Endothelial cell of umbilical vein (primary cell): Measurements from ENCODE around the gene LY6G6C. TPM values are rescaled to one million over a fixed set of nuclear protein-coding genes. Genes with fewer than 3 reads are reported as not detected.

Experiments
- BruUV-seq: library from RNA; stranded (reverse); fragments of 400-500 nt; replicated peaks from 2 replicates; lab custom pipeline; 2021; lab: Mats Ljungman, UMichigan
- CTCF ChIA-PET: fragments of 300-600, 350-600 bp; sonication (Branson Sonifier 250); formaldehyde crosslinking; loops from one replicate; lab custom pipeline; 2021; ENCODE audit warnings: antibody characterized with exemption, inconsistent platforms; lab: Charles Lee
- POLR2A ChIA-PET: fragments of 300-600, 350-600 bp; sonication (Branson Sonifier 250); formaldehyde crosslinking; loops from one replicate; lab custom pipeline; 2021; ENCODE audit warnings: antibody characterized with exemption, inconsistent platforms; lab: Charles Lee
- DNase-seq: peaks from one replicate; pipeline ENCODE4 v3.0.0-alpha.2; 2011; ENCODE audit warnings: low read depth, low spot score
- FAIRE-seq: peaks from 2 replicates; lab custom pipeline; 2011; peaks lifted over from hg19 to GRCh38; lab: Jason Lieb, UNC
- H2AFZ ChIP-seq: 2 replicates; pipeline ENCODE4 v1.6.0; 2012; ENCODE audit warnings: low read depth, low read length, control low read depth, inconsistent platforms
- H3K27ac ChIP-seq: 2 replicates; pipeline ENCODE4 v1.5.1; 2011; ENCODE audit warnings: low read depth, mild to moderate bottlenecking, control low read depth, low read length, moderate library complexity; ENCODE audit not compliant: insufficient read depth
- H3K27me3 ChIP-seq, 2 experiments: 2 replicates each; pipeline versions ENCODE4 v1.6.0 to v1.6.1; 2011; ENCODE audit warnings: low read length in 2 of 2, mixed read lengths in 1 of 2; ENCODE audit not compliant: control insufficient read depth in 2 of 2, insufficient read depth in 2 of 2
- H3K36me3 ChIP-seq, 2 experiments: 2 replicates in 1 of 2; 3 replicates in 1 of 2; pipeline ENCODE4 v1.5.1; 2011; ENCODE audit warnings: low read length in 2 of 2, mild to moderate bottlenecking in 1 of 2, moderate library complexity in 1 of 2; ENCODE audit not compliant: control insufficient read depth in 2 of 2, insufficient read depth in 2 of 2; ENCODE audit errors: extremely low read depth in 1 of 2
- H3K4me1 ChIP-seq: 3 replicates; pipeline ENCODE4 v1.5.1; 2011; ENCODE audit warnings: mild to moderate bottlenecking, low read length; ENCODE audit not compliant: control insufficient read depth, insufficient read depth; ENCODE audit errors: extremely low read depth
- H3K4me2 ChIP-seq: 2 replicates; pipeline ENCODE4 v1.6.1; 2011; ENCODE audit warnings: low read length, control low read depth, mixed read lengths; ENCODE audit not compliant: insufficient read depth
- H3K4me3 ChIP-seq, 3 experiments: fragments of 200-600 bp in 1 of 3; sonication (generic), shearing (Covaris generic) in 1 of 3; replicated peaks in 1 of 3; 2 replicates each; pipeline ENCODE4 v1.5.1; 2011 to 2016; ENCODE audit warnings: control low read depth in 3 of 3, low read length in 3 of 3, mild to moderate bottlenecking in 2 of 3, inconsistent platforms in 1 of 3, low read depth in 1 of 3, moderate library complexity in 1 of 3; ENCODE audit not compliant: insufficient read depth in 1 of 3
- H3K79me2 ChIP-seq: 2 replicates; pipeline ENCODE4 v1.6.0; 2012; ENCODE audit warnings: low read length, inconsistent platforms; ENCODE audit not compliant: control insufficient read depth, insufficient read depth
- H3K9ac ChIP-seq: replicated peaks from 2 replicates; pipeline ENCODE3; 2011; ENCODE audit warnings: low read length, control low read depth; ENCODE audit not compliant: insufficient read depth; ENCODE audit errors: extremely low read depth
- H3K9me1 ChIP-seq: replicated peaks from 3 replicates; pipeline ENCODE4 v1.6.0; 2011; ENCODE audit warnings: mild to moderate bottlenecking, low read length; ENCODE audit not compliant: control insufficient read depth, insufficient read depth; ENCODE audit errors: extremely low read depth
- H3K9me3 ChIP-seq: replicated peaks from 2 replicates; pipeline ENCODE4 v1.5.1; 2012; ENCODE audit warnings: low read length, inconsistent platforms; ENCODE audit not compliant: control insufficient read depth, insufficient read depth
- H4K20me1 ChIP-seq: replicated peaks from 2 replicates; pipeline ENCODE3; 2011; ENCODE audit warnings: mild to moderate bottlenecking, low read length; ENCODE audit not compliant: control insufficient read depth, insufficient read depth; ENCODE audit errors: extremely low read depth
- FOS ChIP-seq: IDR thresholded peaks from 2 replicates; pipeline ENCODE4 v1.6.1; 2011; ENCODE audit warnings: mild to moderate bottlenecking, low read length, moderate library complexity, borderline replicate concordance; ENCODE audit not compliant: insufficient read depth
- JUN ChIP-seq: IDR thresholded peaks from 2 replicates; pipeline ENCODE4 v1.6.1; 2011; ENCODE audit warnings: borderline replicate concordance, low read depth; ENCODE audit not compliant: insufficient read length, insufficient read depth
- MYC ChIP-seq: IDR thresholded peaks from one replicate; pipeline ENCODE4 v1.6.1; 2011; ENCODE audit warnings: mild to moderate bottlenecking, low read depth, low read length
- POLR2A ChIP-seq: IDR thresholded peaks from 2 replicates; pipeline ENCODE4 v1.6.1; 2012; ENCODE audit warnings: low read depth, mild to moderate bottlenecking, control low read depth, low read length
- POLR2AphosphoS5 ChIP-seq: IDR thresholded peaks from 2 replicates; pipeline ENCODE4 v1.6.1; 2012; ENCODE audit warnings: low read depth, mild to moderate bottlenecking, control low read depth, low read length, moderate library complexity; ENCODE audit not compliant: insufficient read depth
- dilution Hi-C: fragments of 300-500 bp; cut with MboI; formaldehyde crosslinking; loops from one replicate; pipeline ENCODE4 v1.15.0; 2019; ENCODE audit warnings: low sequenced_read_pairs; ENCODE audit not compliant: extremely low pct_ligation_motif_present
- intact Hi-C: fragments of 100-400 bp; cut with micrococcal nuclease; formaldehyde crosslinking; loops from one replicate; pipeline ENCODE4 v1.10.0; 2022
- polyA plus RNA-seq, 4 experiments: library from polyadenylated mRNA; depleted of rRNA in 3 of 4; stranded (reverse) in 3 of 4; unstranded in 1 of 4; fragments of >200 nt; gene quantifications; 2 replicates each; pipeline versions ENCODE4 v1.2.1 to v1.2.3, GENCODE V29; 2011 to 2012; ENCODE audit warnings: missing spikeins in 1 of 4
- total RNA-seq: library from RNA; stranded (reverse); gene quantifications from 2 replicates; pipeline ENCODE4 v1.2.3, GENCODE V29; 2021
- TF ChIP-seq, protein P1 (sequence below): IDR thresholded peaks from 2 replicates; pipeline ENCODE4 v1.6.1; 2011; ENCODE audit not compliant: insufficient read depth, insufficient read length

Gene LY6G6C
- total and polyA plus RNA-seq, 2 donors (not counting 3 experiments of a cell fraction or from before 2014, with no cell fraction given), result 0.33 TPM; not detected in 1

- no peak for FAIRE-seq
- DNase-seq, result no peak
- intact Hi-C loops (no loop called here), dilution Hi-C loops (no loop called here)
- Histone ChIP-seq H3K9me3 (no peaks in the 10 kb centered on the region), H3K27ac (no peak overlapping the region), H3K4me1 (peaks cover 27% of the 10 kb centered on the region), H3K9me1 (no peaks in the 10 kb centered on the region), H2AFZ (no peak overlapping the region), H3K79me2 (peaks cover 4% of the 10 kb centered on the region), H3K27me3 (no peaks in the 10 kb centered on the region), H3K4me3 (no peak overlapping the region), H3K9ac (no peak overlapping the region), H4K20me1 (no peaks in the 10 kb centered on the region), H3K4me2 (no peak overlapping the region), H3K36me3 (no peaks in the 10 kb centered on the region)
- no TSS peak for BruUV-seq
- ChIA-PET CTCF (no interaction called here), POLR2A (no interaction called here)
- TF ChIP-seq FOS (no peak), MYC (no peak), JUN (no peak), POLR2AphosphoS5 (no peak)
- TF ChIP-seq, protein P1, sequence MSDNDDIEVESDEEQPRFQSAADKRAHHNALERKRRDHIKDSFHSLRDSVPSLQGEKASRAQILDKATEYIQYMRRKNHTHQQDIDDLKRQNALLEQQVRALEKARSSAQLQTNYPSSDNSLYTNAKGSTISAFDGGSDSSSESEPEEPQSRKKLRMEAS, result no peak
These were observed 20.3 kb upstream of the LY6G6C start for GRCh38 chr6:31741815-31742214.

- BruUV-seq, result no TSS peak
- H3K27ac ChIP-seq, result peak overlapping the region; percentile 19
- H3K9me1 ChIP-seq, result no peaks in the 10 kb centered on the region
- FAIRE-seq (peak; percentile 67), DNase-seq (no peak)
- CTCF ChIA-PET, result interaction anchor here (0.9 to 6.0 kb wide), 7 partner anchors 29 to 103 kb away, joined by 3 to 55 read pairs (median 5); partner anchors contain the start of genes ABHD16A and LY6G5C
- peaks cover 31% of the 10 kb centered on the region for H3K4me1 ChIP-seq
- no peaks in the 10 kb centered on the region for H3K9me3 ChIP-seq
- H2AFZ ChIP-seq, result peak overlapping the region; percentile 35
- H3K4me2 ChIP-seq, result peak overlapping the region; percentile 79
- POLR2A ChIA-PET, result interaction anchor here (1.2 to 2.0 kb wide), 2 partner anchors 11 to 37 kb away, joined by 4 to 5 read pairs; partner anchors contain the start of genes ABHD16A and DDAH2
- peaks cover 16% of the 10 kb centered on the region for H3K79me2 ChIP-seq
- intact Hi-C loops (loop anchor here (1.0 kb wide), 1 partner anchor 120 kb away; the partner anchor contains the start of gene PRRC2A), dilution Hi-C loops (no loop called here)
- TF ChIP-seq FOS (no peak), POLR2A (peak; percentile 2)
- H4K20me1 ChIP-seq, result no peaks in the 10 kb centered on the region
- H3K9ac ChIP-seq, result peak overlapping the region; percentile 81
- H3K4me3 ChIP-seq, result peak overlapping the region; percentile 23 to 76 (median 61)
- H3K27me3 ChIP-seq, result no peaks in the 10 kb centered on the region
- no peaks in the 10 kb centered on the region for H3K36me3 ChIP-seq
These were observed 19.1 kb upstream of the LY6G6C start for GRCh38 chr6:31740397-31741223.
